HG03025 (cell line): Measurements from ENCODE around the gene PDE4DIP.
"Not testable (repeated sequence)": the region's sequence is repeated elsewhere in the genome, so short reads cannot be mapped to it uniquely, and the experiment has no call there.

Source experiments
- ATAC-seq: cut with Tn5 transposase; IDR thresholded peaks from one replicate; pipeline ENCODE4 v1.9.1; 2021; ENCODE audit warnings: mild to moderate bottlenecking, moderate library complexity; ENCODE audit not compliant: unreplicated experiment, low FRiP score

The PDE4DIP gene

DNA sequence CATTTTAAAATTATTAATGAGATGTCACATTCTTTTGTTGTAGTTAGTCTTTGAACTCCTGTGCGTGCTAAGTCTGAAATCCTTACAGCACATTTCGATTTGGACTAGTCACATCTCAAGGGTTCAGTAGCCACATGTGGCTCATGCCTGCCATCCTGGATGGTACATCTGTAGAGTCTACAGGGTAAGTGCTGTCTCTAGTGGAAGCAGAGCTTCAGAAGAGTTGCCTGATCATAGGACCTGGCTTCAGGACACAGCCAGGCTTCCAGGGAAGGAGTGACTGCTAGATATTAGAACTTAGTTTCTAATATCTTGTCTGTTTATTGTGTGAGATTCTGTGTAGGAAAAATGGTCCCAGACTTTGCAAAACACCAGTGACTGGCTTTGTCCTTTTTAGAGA lies 72.0 kb downstream of the PDE4DIP start:
- ATAC-seq = not testable (repeated sequence)

- ATAC-seq = not testable (repeated sequence)
Observed at GRCh38 chr1:148916695-148917348, 72.6 kb downstream of the PDE4DIP start.

GRCh38 chr1:148918836-148919447 lies 74.7 kb downstream of the PDE4DIP start:
- ATAC-seq = not testable (repeated sequence)

DNA sequence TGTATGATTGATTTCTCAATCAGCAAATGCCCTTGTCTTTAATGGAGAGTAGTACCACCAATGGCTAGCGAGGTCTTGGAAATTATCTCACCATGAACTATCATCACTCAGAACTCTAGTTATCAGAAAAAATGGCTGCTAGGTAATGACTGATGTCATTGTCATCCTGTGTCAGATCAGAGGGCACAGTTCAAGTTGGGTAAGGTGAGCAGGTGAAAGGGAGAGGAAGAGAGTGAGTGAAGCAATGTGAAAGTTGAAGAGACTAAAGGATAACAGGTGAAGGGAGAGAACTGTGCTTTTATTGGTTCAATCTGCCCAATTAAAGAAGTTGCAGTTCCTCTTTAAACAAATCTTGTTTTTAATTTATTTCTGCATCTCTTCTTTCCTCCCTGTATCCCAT lies 76.8 kb downstream of the PDE4DIP start:
- ATAC-seq = not testable (repeated sequence)

- not testable (repeated sequence) for ATAC-seq
Observed at GRCh38 chr1:148923798-148924197, 79.6 kb downstream of the PDE4DIP start.

- not testable (repeated sequence) for ATAC-seq
Observed at GRCh38 chr1:148927645-148928044, 83.4 kb downstream of the PDE4DIP start.

DNA sequence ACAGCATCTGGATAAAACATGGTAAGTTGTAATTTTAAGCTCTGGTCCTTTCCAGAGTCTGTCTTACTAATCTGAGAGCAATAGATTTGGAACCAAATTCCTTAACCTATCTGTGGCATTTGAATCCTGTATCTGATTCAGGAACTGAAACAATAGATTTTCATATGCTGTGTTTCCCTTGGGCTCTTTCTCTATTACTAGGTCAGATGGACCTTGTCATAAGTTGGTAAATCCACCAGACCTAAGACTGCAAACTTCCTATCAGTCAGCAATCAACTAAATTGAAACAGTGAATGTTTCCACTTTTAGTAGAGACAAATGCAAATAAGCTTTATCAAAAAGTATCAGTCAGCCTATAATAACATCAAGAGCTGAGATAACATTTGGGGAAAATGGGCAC lies 85.0 kb downstream of the PDE4DIP start:
- ATAC-seq = not testable (repeated sequence)

- ATAC-seq = not testable (repeated sequence)
Observed at GRCh38 chr1:148935381-148936002, 91.3 kb downstream of the PDE4DIP start.

GRCh38 chr1:148942906-148943305 lies 98.7 kb downstream of the PDE4DIP start:
- ATAC-seq = not testable (repeated sequence)

- ATAC-seq = not testable (repeated sequence)
Observed at GRCh38 chr1:148945130-148945529, 100.9 kb downstream of the PDE4DIP start.

DNA sequence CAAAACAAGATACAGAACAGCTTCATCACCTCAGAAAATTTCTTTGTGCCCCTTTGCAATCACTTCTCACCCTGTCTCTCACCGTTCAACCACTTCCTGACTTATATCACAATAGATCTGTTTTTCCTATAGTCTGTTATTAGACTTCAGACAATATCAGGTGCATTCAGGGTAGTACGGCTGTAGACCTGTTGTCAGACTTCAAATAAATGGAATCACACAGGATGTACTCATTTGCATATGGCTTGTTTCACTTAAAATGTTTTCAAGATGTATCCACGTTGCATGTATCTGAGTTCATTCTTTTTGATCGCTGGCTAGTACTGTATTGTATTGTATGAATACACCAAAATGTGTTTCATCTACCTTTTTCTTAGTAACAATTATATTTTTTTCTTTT lies 104.5 kb downstream of the PDE4DIP start:
- not testable (repeated sequence) for ATAC-seq

DNA sequence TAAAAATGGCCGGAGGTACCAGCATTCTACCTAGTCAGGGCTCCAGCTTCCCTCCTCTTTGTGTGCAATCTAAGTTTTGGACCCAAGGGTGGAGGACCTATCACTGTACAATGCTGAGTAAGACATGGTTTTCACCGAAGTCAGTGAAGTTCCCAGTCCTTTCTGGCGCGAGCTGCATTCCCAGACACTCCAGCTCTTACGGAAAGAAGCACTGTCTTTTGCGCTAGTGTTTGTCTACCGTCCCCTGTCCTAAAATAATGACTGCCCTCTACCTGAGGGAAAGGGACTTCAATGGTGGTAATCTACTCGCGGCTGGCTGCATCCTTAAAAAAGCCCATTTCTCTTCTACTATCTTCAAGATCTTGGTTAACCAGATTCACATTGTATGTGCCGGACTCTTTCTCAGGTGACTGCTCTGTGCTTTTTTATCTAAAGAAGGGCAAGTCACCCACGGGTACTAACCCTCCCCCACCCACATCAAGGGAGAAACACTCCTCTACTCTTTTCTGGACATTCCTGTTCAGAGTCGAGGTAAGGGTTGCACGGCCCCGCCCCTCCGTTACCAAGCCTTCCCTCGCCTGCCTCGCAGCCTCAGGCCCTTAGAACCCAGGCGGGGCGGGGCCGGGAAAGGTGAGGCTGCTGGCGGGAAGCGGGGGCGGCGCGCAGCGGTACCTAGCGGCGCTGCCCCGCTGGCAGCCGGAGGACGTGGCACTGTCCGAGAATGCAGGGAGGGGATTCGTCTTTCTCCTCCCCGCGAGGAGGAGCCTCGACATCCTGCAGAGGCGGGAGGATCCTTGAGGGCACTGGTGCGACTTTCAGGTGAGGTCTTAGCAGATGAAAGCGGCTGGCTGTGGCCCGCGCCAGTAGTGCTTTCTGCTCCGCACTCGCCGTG lies 107.4 kb downstream of the PDE4DIP start:
- ATAC-seq = peak; percentile 64

DNA sequence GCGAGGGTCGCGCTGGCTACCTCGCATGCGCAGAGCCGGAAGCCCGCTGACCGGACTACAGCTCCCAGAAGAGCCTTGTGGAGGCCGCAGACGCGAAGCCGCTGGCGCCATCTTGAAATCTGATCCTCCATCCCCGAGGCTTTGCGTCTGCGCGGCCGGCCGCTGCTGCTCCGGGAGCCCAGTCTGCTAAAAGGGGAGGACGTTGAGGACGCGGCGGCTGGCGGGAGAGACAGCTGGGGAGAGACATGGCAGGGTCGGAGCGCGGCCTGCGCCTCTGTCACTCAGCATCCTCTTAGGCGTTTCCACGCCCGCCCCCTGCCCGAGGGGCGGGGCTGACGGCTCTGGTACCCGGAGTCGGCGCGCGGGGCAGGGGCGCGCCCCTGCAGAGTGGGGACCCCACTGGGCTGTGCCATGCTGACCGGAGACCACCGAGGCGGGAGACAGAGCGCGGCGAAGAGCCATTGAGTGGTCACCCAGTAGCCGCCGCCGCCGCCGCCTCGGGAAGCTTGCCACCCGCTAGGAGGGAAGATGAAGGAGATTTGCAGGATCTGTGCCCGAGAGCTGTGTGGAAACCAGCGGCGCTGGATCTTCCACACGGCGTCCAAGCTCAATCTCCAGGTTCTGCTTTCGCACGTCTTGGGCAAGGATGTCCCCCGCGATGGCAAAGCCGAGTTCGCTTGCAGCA lies 108.2 kb downstream of the PDE4DIP start:
- ATAC-seq = peak; percentile 77

GRCh38 chr1:148952938-148953616 lies 108.8 kb downstream of the PDE4DIP start:
- not testable (repeated sequence) for ATAC-seq

DNA sequence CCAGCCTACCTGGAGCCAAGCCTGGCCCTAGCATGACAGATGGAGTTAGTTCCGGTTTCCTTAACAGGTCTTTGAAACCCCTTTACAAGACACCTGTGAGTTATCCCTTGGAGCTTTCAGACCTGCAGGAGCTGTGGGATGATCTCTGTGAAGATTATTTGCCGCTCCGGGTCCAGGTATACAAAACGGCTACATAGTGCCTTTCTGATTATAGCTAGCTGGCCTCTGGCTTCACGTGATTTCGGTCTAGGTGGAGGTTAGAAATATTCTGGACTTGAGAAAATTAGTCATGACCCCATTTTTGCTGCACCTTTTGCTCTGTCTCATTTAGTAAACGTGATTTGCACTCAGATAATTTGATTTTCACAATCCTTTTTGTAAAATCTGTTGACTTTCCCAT lies 109.5 kb downstream of the PDE4DIP start:
- ATAC-seq = not testable (repeated sequence)

GRCh38 chr1:148958343-148958742 lies 114.1 kb downstream of the PDE4DIP start:
- ATAC-seq = not testable (repeated sequence)

DNA sequence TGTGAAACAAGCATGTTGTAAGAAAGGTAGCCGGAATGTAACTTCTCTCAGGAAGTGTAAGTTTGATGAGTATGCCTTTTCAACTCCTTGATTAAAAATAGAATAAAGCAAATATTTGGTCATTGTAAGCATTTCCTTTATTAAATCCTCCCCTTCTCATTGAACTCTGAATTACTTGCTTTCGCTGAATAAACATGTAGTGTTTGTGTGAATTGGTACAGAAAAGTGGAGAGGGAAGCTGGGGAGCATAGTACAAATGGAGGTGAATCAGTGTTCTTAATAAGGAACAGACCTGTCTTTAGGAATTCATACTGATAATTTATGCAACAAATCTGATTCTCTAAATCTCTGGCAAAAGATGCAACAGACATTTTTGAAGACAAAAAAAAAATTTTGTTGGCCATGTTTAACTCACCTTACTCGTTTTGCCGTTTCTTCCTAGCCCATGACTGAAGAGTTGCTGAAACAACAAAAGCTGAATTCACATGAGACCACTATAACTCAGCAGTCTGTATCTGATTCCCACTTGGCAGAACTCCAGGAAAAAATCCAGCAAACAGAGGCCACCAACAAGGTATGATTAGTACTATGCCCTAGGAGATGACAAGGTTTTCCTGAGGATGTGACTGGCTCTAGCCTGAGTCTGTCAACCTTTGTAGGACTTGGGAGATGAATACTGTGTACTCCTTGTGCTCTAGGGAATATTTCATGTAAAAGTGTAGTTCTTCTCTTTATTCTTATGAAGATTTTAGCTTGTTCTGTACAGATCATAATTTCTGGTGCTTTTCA lies 116.2 kb downstream of the PDE4DIP start:
- ATAC-seq = not testable (repeated sequence)

- not testable (repeated sequence) for ATAC-seq
Observed at GRCh38 chr1:148962127-148962857, 118.1 kb downstream of the PDE4DIP start.
